T-helper 1 cell (primary cell): ENCODE results near the gene NALF2.

ENCODE experiments used
- DNase-seq, 5 donors: peaks; one replicate each; pipeline ENCODE4 v3.0.0-alpha.2; 2012 to 2020

NALF2 gene

GRCh38 chrX:69530306-69530705 lies 26.2 kb downstream of the NALF2 start:
- DNase-seq, result no peak

- no peak for DNase-seq
These were observed 27.1 kb downstream of the NALF2 start for GRCh38 chrX:69531031-69531755.

GRCh38 chrX:69535661-69536060 lies 31.5 kb downstream of the NALF2 start:
- DNase-seq, result no peak

GRCh38 chrX:69538321-69538876 lies 34.3 kb downstream of the NALF2 start:
- DNase-seq, result peak; percentile 18 to 64 (median 58)

- peak in 1 of 5 donors; percentile 27 for DNase-seq
These were observed 35.3 kb downstream of the NALF2 start for GRCh38 chrX:69539437-69539836.

- DNase-seq, result no peak
These were observed 37.8 kb downstream of the NALF2 start for GRCh38 chrX:69541956-69542355.

DNA sequence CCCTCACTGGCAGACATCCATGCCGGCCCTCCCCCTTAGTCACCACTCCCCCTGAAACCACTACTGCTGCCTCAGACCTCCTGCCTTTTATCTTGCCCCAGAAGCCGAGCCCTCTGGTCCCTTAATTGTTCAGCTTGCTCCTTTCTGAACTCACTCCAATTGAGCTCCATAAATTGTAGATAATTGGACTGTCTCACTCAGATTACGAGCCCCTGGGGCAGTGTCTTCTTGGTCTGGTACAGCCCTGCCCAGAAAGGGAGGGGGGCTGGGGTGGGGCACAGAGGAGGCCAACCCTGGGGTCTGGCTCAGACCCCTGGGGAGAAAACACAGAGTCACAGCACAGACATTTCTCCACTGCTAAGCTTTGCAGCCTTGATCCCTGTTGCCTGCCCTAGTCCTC lies 39.4 kb downstream of the NALF2 start:
- DNase-seq, result no peak

DNA sequence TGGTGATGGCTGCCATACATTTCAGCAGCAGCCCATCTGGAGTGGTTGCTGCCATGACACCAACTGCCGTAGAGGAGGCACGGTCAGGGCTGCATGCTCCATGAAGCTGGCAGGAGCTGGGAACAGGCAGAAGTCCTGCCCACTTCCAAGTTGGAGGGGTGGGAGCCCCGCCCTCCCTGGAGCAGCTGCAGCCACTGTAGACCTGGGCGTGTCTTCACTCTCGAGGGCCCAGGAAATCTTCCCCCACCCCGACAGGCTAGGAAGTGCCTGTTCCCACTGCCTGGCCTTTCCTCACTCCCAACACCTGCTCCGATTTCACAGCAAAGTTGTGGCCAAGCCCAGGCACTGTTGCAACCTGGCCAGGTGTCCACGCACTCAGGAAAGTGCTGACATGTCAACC lies 42.3 kb downstream of the NALF2 start:
- no peak for DNase-seq

DNA sequence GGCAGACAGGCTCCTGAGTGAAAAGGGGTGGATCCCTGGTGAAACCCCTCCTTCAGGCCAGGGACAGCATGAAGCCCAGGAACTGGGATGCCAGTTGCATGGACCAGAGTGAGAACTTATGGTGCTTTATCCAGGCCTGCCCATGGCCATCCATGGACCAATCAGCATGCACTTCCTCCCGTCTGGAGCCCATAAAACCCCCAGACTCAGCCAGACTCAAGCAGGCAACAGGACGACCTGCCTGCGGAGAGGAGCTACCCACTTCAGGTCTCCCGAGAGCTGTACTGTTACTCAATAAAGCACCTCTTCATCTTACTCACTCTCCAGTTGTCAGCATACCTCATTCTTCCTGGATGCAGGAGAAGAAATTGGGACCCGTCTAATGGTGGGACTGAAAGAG lies 42.9 kb downstream of the NALF2 start:
- DNase-seq, result no peak

GRCh38 chrX:69551421-69552009 lies 47.4 kb downstream of the NALF2 start:
- DNase-seq, result no peak

DNA sequence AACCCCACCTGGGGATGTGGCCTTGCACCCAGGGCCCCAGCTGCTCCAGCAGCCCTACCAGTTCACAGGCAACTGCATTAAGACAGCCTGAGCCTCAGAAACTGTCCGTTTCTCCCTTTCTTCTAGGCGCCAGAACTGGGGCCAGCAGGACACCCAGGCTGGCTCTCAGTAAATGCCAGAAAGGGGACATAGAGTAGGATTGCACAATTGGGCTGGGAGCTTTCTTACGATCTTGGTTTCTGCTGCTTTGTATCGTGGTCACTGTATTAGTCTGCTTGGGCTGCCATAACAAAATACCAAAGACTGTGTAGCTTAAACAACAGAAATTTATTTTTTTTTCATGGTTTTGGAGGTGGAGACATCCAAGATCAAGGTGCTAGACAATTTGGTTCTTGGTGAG lies 48.4 kb downstream of the NALF2 start:
- no peak for DNase-seq
